Measurements from ENCODE around the gene ROBO2.

Gene ROBO2

GRCh38 chr3:77687545-77687944 lies 647.6 kb downstream of the ROBO2 start:
- Histone ChIP-seq H3K4me3 (ENCODE audit: extremely low read depth, insufficient read depth, low read length, poor library complexity, severe bottlenecking) (no peak overlapping the region), H3K27ac (ENCODE audit: low read depth, low read length, severe bottlenecking) (no peak overlapping the region), H3K9me3 (ENCODE audit: control insufficient read depth, low read length) (peaks cover 9% of the 10 kb centered on the region), H3K4me1 (ENCODE audit: control insufficient read depth, insufficient read depth, low read length, poor library complexity, severe bottlenecking) (no peaks in the 10 kb centered on the region), H3K36me3 (ENCODE audit: control insufficient read depth, insufficient read depth, low read length) (no peaks in the 10 kb centered on the region)
- WGBS, 2 experiments (ENCODE audit: insufficient coverage in 2 of 2): 34 to 47% methylated on average over 3 of the region's 3 CpGs

- H3K27ac ChIP-seq (ENCODE audit: low read depth, low read length, severe bottlenecking): no peak overlapping the region
- H3K4me1 ChIP-seq (ENCODE audit: control insufficient read depth, insufficient read depth, low read length, poor library complexity, severe bottlenecking): no peaks in the 10 kb centered on the region
- no peaks in the 10 kb centered on the region for H3K36me3 ChIP-seq (ENCODE audit: control insufficient read depth, insufficient read depth, low read length)
- H3K9me3 ChIP-seq (ENCODE audit: control insufficient read depth, low read length): no peaks in the 10 kb centered on the region
- H3K4me3 ChIP-seq (ENCODE audit: extremely low read depth, insufficient read depth, low read length, poor library complexity, severe bottlenecking): no peak overlapping the region
- WGBS, 2 experiments (ENCODE audit: insufficient coverage in 2 of 2): 81 to 83% methylated on average over 4 to 5 of the region's 7 CpGs
These were observed 650.5 kb downstream of the ROBO2 start for GRCh38 chr3:77690284-77690845.

GRCh38 chr3:77693147-77693546 lies 653.2 kb downstream of the ROBO2 start:
- WGBS, 2 experiments (ENCODE audit: insufficient coverage in 2 of 2): 80 to 83% methylated on average over 1 to 2 of the region's 2 CpGs
- H3K36me3 ChIP-seq (ENCODE audit: control insufficient read depth, insufficient read depth, low read length): no peaks in the 10 kb centered on the region
- H3K27ac ChIP-seq (ENCODE audit: low read depth, low read length, severe bottlenecking): no peak overlapping the region
- H3K4me3 ChIP-seq (ENCODE audit: extremely low read depth, insufficient read depth, low read length, poor library complexity, severe bottlenecking): no peak overlapping the region
- no peaks in the 10 kb centered on the region for H3K9me3 ChIP-seq (ENCODE audit: control insufficient read depth, low read length)
- no peaks in the 10 kb centered on the region for H3K4me1 ChIP-seq (ENCODE audit: control insufficient read depth, insufficient read depth, low read length, poor library complexity, severe bottlenecking)

GRCh38 chr3:77699125-77699691 lies 659.3 kb downstream of the ROBO2 start:
- no peaks in the 10 kb centered on the region for H3K36me3 ChIP-seq (ENCODE audit: control insufficient read depth, insufficient read depth, low read length)
- H3K9me3 ChIP-seq (ENCODE audit: control insufficient read depth, low read length): no peaks in the 10 kb centered on the region
- H3K27ac ChIP-seq (ENCODE audit: low read depth, low read length, severe bottlenecking): no peak overlapping the region
- 85 to 95% methylated on average over 2 of the region's 3 CpGs for WGBS, 2 experiments (ENCODE audit: insufficient coverage in 2 of 2)
- no peak overlapping the region for H3K4me3 ChIP-seq (ENCODE audit: extremely low read depth, insufficient read depth, low read length, poor library complexity, severe bottlenecking)
- H3K4me1 ChIP-seq (ENCODE audit: control insufficient read depth, insufficient read depth, low read length, poor library complexity, severe bottlenecking): no peaks in the 10 kb centered on the region

Measured in mesodermal cell (in vitro differentiated cells).